ENCODE measurements around the gene NRXN3. TPM values are rescaled to one million over a fixed set of nuclear protein-coding genes. Genes with fewer than 3 reads are reported as not detected.

NRXN3 gene
- total RNA-seq, 1 experiment from 2014 or later: not detected

- DNase-seq (ENCODE audit: low read depth, low spot score) (no peak), ATAC-seq (no peak)
- POLR2A ChIA-PET: no interaction called here
- Histone ChIP-seq H3K4me3 (ENCODE audit: low read depth in 2 of 2, low read length in 2 of 2) (no peak overlapping the region), H3K27me3 (ENCODE audit: control insufficient read depth, insufficient read depth, low read length) (no peaks in the 10 kb centered on the region), H3K36me3 (ENCODE audit: control insufficient read depth, insufficient read depth, low read length) (no peaks in the 10 kb centered on the region), H3K9me3 (ENCODE audit: control insufficient read depth, insufficient read depth, low read depth, low read length) (no peaks in the 10 kb centered on the region), H3K4me1 (ENCODE audit: control insufficient read depth, insufficient read depth, low read length) (no peaks in the 10 kb centered on the region), H3K27ac (ENCODE audit: low read length) (no peak overlapping the region)
- TF ChIP-seq REST (IDR thresholded peaks at IDR 0.05; ENCODE audit: insufficient read depth in 1 of 2, low read depth in 2 of 2, low read length in 1 of 2) (no peak), CTCF (IDR thresholded peaks at IDR 0.05) (no peak), POLR2AphosphoS5 (IDR thresholded peaks at IDR 0.05; ENCODE audit: low read depth, low read length) (no peak), SIN3A (IDR thresholded peaks at IDR 0.05; ENCODE audit: borderline replicate concordance, insufficient read depth, low read depth, low read length) (no peak), TCF7L2 (IDR thresholded peaks at IDR 0.05; ENCODE audit: low read depth, low read length) (no peak)
- CTCF ChIA-PET: no interaction called here
- intact Hi-C loops (cut with micrococcal nuclease; ENCODE audit: unreplicated experiment) (no loop called here), in situ Hi-C loops (cut with HindIII; ENCODE audit: low pct_unique_long_range_greater_than_20kb, low sequenced_read_pairs) (no loop called here)
- BruUV-seq (replicated peaks): no TSS peak
These were observed 144.3 kb downstream of the NRXN3 start for GRCh38 chr14:78314484-78314883.

- in situ Hi-C loops (cut with HindIII; ENCODE audit: low pct_unique_long_range_greater_than_20kb, low sequenced_read_pairs): no loop called here
- ChIA-PET POLR2A (no interaction called here), CTCF (no interaction called here)
- H3K4me3 ChIP-seq (ENCODE audit: low read depth in 2 of 2, low read length in 2 of 2): no peak overlapping the region
- TF ChIP-seq POLR2AphosphoS5 (IDR thresholded peaks at IDR 0.05; ENCODE audit: low read depth, low read length) (no peak), TCF7L2 (IDR thresholded peaks at IDR 0.05; ENCODE audit: low read depth, low read length) (no peak), REST (IDR thresholded peaks at IDR 0.05; ENCODE audit: insufficient read depth in 1 of 2, low read depth in 2 of 2, low read length in 1 of 2) (no peak), CTCF (IDR thresholded peaks at IDR 0.05) (no peak), SIN3A (IDR thresholded peaks at IDR 0.05; ENCODE audit: borderline replicate concordance, insufficient read depth, low read depth, low read length) (no peak)
- ATAC-seq: no peak
- BruUV-seq (replicated peaks): no TSS peak
- H3K27ac ChIP-seq (ENCODE audit: low read length): no peak overlapping the region
- no peaks in the 10 kb centered on the region for H3K36me3 ChIP-seq (ENCODE audit: control insufficient read depth, insufficient read depth, low read length)
- no peaks in the 10 kb centered on the region for H3K9me3 ChIP-seq (ENCODE audit: control insufficient read depth, insufficient read depth, low read depth, low read length)
- DNase-seq (ENCODE audit: low read depth, low spot score): no peak
- H3K27me3 ChIP-seq (ENCODE audit: control insufficient read depth, insufficient read depth, low read length): no peaks in the 10 kb centered on the region; the same call in 1 of the 2 replicates
- H3K4me1 ChIP-seq (ENCODE audit: control insufficient read depth, insufficient read depth, low read length): no peaks in the 10 kb centered on the region
- intact Hi-C loops (cut with micrococcal nuclease; ENCODE audit: unreplicated experiment): no loop called here
These were observed 145.9 kb downstream of the NRXN3 start for GRCh38 chr14:78316052-78316451.

Measured in Panc1 (cell line).